Measurements from ENCODE around the gene RAC3. TPM values are rescaled to one million over a fixed set of nuclear protein-coding genes. Genes with fewer than 3 reads are reported as not detected.

Gene RAC3
- total RNA-seq, 1 experiment from 2014 or later: 84.8 TPM

GRCh38 chr17:82077617-82078358, 46.3 kb downstream of the RAC3 start:
- peak; percentile 80 for DNase-seq
- H3K27me3 ChIP-seq (ENCODE audit: insufficient read depth, low read length): no peaks in the 10 kb centered on the region
- H3K4me1 ChIP-seq (ENCODE audit: insufficient read depth, low read length): no peaks in the 10 kb centered on the region
- H3K27ac ChIP-seq (ENCODE audit: insufficient read length, low read depth, low read length): no peak overlapping the region
- H3K79me1 ChIP-seq (ENCODE audit: insufficient read depth, low read depth, low read length, poor library complexity, severe bottlenecking): no peaks in the 10 kb centered on the region
- no peak overlapping the region for H3K14ac ChIP-seq (ENCODE audit: insufficient read depth, low read length)
- no peak overlapping the region for H4K5ac ChIP-seq (ENCODE audit: insufficient read length, low read depth, low read length)
- TF ChIP-seq CTCF (conservative IDR thresholded peaks at IDR 0.05): no peak
- H3K27me3 Mint-ChIP-seq (ENCODE audit: low read depth): peaks cover 25% of the 10 kb centered on the region
- no peak overlapping the region for H4K91ac ChIP-seq (ENCODE audit: insufficient read length, low read depth, low read length)
- H3K27ac Mint-ChIP-seq: peak overlapping the region in 2 of 3 experiments; percentile 44 to 83; a peak in 2 of 7 replicates
- H2BK5ac ChIP-seq (ENCODE audit: insufficient read length, low read length): no peak overlapping the region
- no CpG with 5 or more reads among the region's 28 CpGs for WGBS (ENCODE audit: extremely low coverage, insufficient read length, low lambda C conversion rate)
- no peak overlapping the region for H3K18ac ChIP-seq (ENCODE audit: insufficient read length, low read depth, low read length)
- no peak overlapping the region for H3K4me2 ChIP-seq (ENCODE audit: insufficient read depth, insufficient read length, low read length)
- no peak overlapping the region for H3K23ac ChIP-seq (ENCODE audit: insufficient read length, low read depth, low read length)
- no peak overlapping the region for H2AFZ ChIP-seq (ENCODE audit: low read length)
- no peaks in the 10 kb centered on the region for H3K79me2 ChIP-seq (ENCODE audit: insufficient read depth, low read length)
- H3K9ac ChIP-seq (ENCODE audit: extremely low read depth, insufficient read length, low read length): no peak overlapping the region
- no peaks in the 10 kb centered on the region for H3K9me3 ChIP-seq (ENCODE audit: control insufficient read depth, low read depth, low read length)
- H3K4me3 Mint-ChIP-seq: no peak overlapping the region
- H3K56ac ChIP-seq (ENCODE audit: insufficient read length, low read depth, low read length): no peak overlapping the region
- no peak overlapping the region for H2BK15ac ChIP-seq (ENCODE audit: low read depth, low read length)
- no peaks in the 10 kb centered on the region for H3K23me2 ChIP-seq (ENCODE audit: insufficient read length, low read depth, low read length, poor library complexity, severe bottlenecking)
- no peak overlapping the region for H2BK12ac ChIP-seq (ENCODE audit: insufficient read length, low read depth, low read length)
- H3T11ph ChIP-seq (ENCODE audit: low read length): no peak overlapping the region
- H3K4ac ChIP-seq (ENCODE audit: low read depth, low read length): no peak overlapping the region
- H2AK5ac ChIP-seq (ENCODE audit: insufficient read length, low read length): no peak overlapping the region
- no peak overlapping the region for H4K8ac ChIP-seq (replicated peaks; ENCODE audit: insufficient read length, low read depth, low read length)
- H2BK20ac ChIP-seq (ENCODE audit: low read depth, low read length, poor library complexity, severe bottlenecking): no peak overlapping the region
- no peaks in the 10 kb centered on the region; a peak in 2 of 4 replicates for H3K4me1 Mint-ChIP-seq
- H3K9me3 Mint-ChIP-seq: no peaks in the 10 kb centered on the region
- peaks cover 14 to 36% (median 33%) of the 10 kb centered on the region in 3 experiments; a peak in 6 of 7 replicates for H3K36me3 Mint-ChIP-seq (ENCODE audit: insufficient read depth in 1 of 3, low read depth in 3 of 3)
- no peaks in the 10 kb centered on the region for H4K20me1 ChIP-seq (ENCODE audit: control insufficient read depth, insufficient read depth, insufficient read length)
- H2BK120ac ChIP-seq (ENCODE audit: low read depth, low read length, poor library complexity, severe bottlenecking): no peak overlapping the region

Measured in H9 (cell line).